Loucy (cell line): Measurements from ENCODE around the gene ADGRL1.
"Not testable (repeated sequence)": the region's sequence is repeated elsewhere in the genome, so short reads cannot be mapped to it uniquely, and the experiment has no call there.

Source experiments
- H2AFZ ChIP-seq: fragments of 200-600 bp; sonication (generic); 2 replicates; pipeline ENCODE4 v1.6.0; 2016; ENCODE audit warnings: antibody characterized with exemption, mild to moderate bottlenecking, low read length, moderate library complexity
- H3F3A ChIP-seq: fragments of 200-600 bp; 2 replicates; pipeline ENCODE4 v1.6.0; 2016; ENCODE audit warnings: antibody characterized with exemption, low read depth, mild to moderate bottlenecking
- H3K27me3 ChIP-seq: fragments of 200-600 bp; sonication (generic); 2 replicates; pipeline ENCODE4 v1.6.1; 2014; ENCODE audit warnings: low read length, mild to moderate bottlenecking; ENCODE audit not compliant: insufficient read depth, poor library complexity, severe bottlenecking
- H3K36me3 ChIP-seq: fragments of 200-600 bp; sonication (generic); 2 replicates; pipeline ENCODE4 v1.6.1; 2016; ENCODE audit warnings: low read length; ENCODE audit not compliant: insufficient read depth
- H3K4me1 ChIP-seq: fragments of 200-600 bp; sonication (generic); 2 replicates; pipeline ENCODE4 v1.5.1; 2014; ENCODE audit warnings: low read length, mild to moderate bottlenecking; ENCODE audit not compliant: insufficient read depth, poor library complexity, severe bottlenecking
- H3K4me2 ChIP-seq: fragments of 200-600 bp; sonication (generic); 2 replicates; pipeline ENCODE4 v1.6.0; 2014; ENCODE audit warnings: antibody characterized with exemption, low read length, low read depth, mild to moderate bottlenecking; ENCODE audit not compliant: poor library complexity, severe bottlenecking
- H3K4me3 ChIP-seq: fragments of 200-600 bp; sonication (generic); 2 replicates; pipeline ENCODE4 v1.5.1; 2014; ENCODE audit warnings: low read length, mild to moderate bottlenecking, mixed read lengths; ENCODE audit not compliant: poor library complexity, severe bottlenecking
- H3K79me2 ChIP-seq: fragments of 200-600 bp; sonication (generic); 2 replicates; pipeline ENCODE4 v1.6.1; 2014; ENCODE audit warnings: low read length; ENCODE audit not compliant: insufficient read depth
- H3K9ac ChIP-seq: fragments of 200-600 bp; sonication (generic); 2 replicates; pipeline ENCODE4 v1.6.0; 2014; ENCODE audit warnings: mild to moderate bottlenecking, low read depth, low read length, moderate library complexity; ENCODE audit not compliant: poor library complexity, severe bottlenecking
- H3K9me2 ChIP-seq: fragments of 200-600 bp; sonication (generic); replicated peaks from 2 replicates; pipeline ENCODE4 v1.6.1; 2016; ENCODE audit warnings: low read depth, low read length, mixed read lengths
- H3K9me3 ChIP-seq: fragments of 200-600 bp; sonication (generic); 2 replicates; pipeline ENCODE4 v1.6.1; 2014; ENCODE audit warnings: mild to moderate bottlenecking, antibody characterized with exemption, low read length, low read depth; ENCODE audit not compliant: insufficient read depth
- H4K20me1 ChIP-seq: fragments of 200-600 bp; sonication (generic); 2 replicates; pipeline ENCODE4 v1.6.0; 2014; ENCODE audit warnings: antibody characterized with exemption, low read length, mild to moderate bottlenecking; ENCODE audit not compliant: insufficient read depth, poor library complexity, severe bottlenecking
- CTCF ChIP-seq: fragments of 200-600 bp; sonication (generic); conservative IDR thresholded peaks from 2 replicates; pipeline ENCODE4 v1.5.1; 2014; ENCODE audit warnings: mild to moderate bottlenecking, antibody characterized with exemption, low read length
- EZH2phosphoT487 ChIP-seq: fragments of 200-600 bp; IDR thresholded peaks from 2 replicates; pipeline ENCODE4 v1.6.1; 2018; ENCODE audit warnings: antibody characterized with exemption, mild to moderate bottlenecking, moderate library complexity, borderline replicate concordance

Gene ADGRL1

DNA sequence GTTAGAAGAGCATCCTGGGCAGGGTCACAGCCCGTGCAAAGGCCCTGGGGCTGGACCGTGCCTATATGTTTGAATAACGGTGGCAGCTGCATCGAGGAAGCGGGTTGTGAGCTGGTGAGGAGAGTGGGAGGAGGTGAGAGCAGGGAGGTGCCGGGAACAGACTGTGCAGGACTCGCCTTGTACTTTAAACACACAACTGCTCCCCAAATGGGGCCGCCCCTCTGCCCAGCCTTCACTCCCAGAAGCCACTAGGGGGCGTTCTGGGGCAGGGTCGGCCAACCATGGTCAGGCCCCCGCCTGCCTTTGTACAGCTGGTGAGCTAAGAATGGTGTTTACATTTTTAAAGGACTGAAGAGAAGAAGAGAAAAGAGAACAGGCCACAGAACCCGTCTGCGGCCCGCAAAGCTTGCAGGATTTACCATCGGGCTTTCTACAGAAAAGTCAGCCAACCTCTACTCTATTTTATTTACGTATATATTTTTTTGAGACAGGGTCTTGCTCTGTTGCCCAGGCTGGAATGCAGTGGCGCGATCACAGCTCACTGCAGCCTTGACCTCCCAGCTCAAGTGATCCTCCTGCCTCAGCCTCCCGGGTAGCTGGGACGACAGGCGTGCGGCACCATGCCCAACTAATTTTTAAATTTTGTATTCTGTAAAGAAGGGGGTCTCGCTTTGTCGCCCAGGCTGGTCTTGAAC, 5.7 kb downstream of the ADGRL1 start:
- H3K4me3 ChIP-seq, H3K9ac ChIP-seq, H2AFZ ChIP-seq, H3K9me3 ChIP-seq, H3K36me3 ChIP-seq, H3K27me3 ChIP-seq, H3F3A ChIP-seq, H3K9me2 ChIP-seq, H3K4me2 ChIP-seq, H4K20me1 ChIP-seq, H3K4me1 ChIP-seq: not testable (repeated sequence)
- TF ChIP-seq CTCF = peak; percentile 67
- peaks cover 51% of the 10 kb centered on the region; the same call in 1 of the 2 replicates for H3K79me2 ChIP-seq

DNA sequence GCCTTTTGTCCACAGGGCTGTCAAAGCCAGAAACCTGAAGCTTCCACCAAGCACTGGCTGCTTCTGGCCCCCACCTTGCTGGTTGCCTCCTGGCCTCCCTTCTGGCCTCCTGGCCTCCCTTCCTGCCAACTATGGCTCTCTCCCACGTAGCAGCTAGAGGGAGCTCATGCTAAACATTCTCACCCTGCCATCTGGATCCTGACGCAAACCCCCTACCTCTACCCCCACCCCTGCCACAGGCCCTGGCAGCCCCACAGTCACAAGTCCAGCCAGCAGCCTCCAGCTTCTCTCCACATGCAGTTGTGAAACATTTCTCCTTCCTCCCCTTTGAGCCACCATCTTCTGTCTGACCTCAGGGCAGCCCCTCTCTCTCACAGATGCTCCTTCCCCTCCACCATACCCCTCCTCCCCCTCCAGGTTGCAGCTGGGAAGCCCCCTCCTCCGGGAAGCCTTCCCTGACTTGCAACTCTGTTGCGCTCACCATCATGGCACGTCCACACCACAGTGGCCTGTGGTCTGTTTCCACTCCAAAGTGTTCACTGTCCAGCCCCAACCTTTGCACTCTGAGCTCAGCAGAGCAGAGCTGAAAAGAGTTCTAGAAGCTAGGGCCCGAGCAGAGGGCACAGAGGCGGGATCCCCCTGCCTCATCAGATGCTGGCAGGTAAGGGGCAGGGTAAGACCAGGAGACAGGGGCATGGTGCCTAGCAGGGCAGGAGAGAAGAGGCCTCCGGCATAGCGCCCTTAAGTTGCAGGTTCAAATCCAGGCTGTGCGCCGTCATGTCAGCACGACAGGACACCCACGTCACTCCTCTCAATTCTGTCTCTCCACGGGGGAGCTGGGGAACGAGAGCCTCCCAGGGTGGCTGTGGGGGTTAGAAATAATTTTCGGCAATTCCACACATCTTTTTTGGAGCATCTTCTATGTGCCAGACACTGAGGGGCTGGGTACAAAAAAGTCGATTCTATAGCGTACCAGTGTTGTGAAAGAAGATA, 7.3 kb downstream of the ADGRL1 start:
- Histone ChIP-seq H3K27me3 (no peaks in the 10 kb centered on the region), H3K36me3 (no peaks in the 10 kb centered on the region), H3F3A (no peaks in the 10 kb centered on the region), H3K9ac (no peak overlapping the region), H3K9me2 (no peaks in the 10 kb centered on the region), H3K79me2 (peaks cover 50% of the 10 kb centered on the region; the same call in 1 of the 2 replicates), H3K4me2 (no peak overlapping the region), H2AFZ (no peak overlapping the region), H3K4me1 (no peaks in the 10 kb centered on the region), H3K9me3 (no peaks in the 10 kb centered on the region), H4K20me1 (no peaks in the 10 kb centered on the region), H3K4me3 (no peak overlapping the region)
- TF ChIP-seq CTCF (peak; percentile 42), EZH2phosphoT487 (no peak)

GRCh38 chr19:14197882-14198281, 8.1 kb downstream of the ADGRL1 start:
- Histone ChIP-seq H3F3A (no peaks in the 10 kb centered on the region), H2AFZ (no peak overlapping the region), H3K4me3 (no peak overlapping the region), H3K27me3 (no peaks in the 10 kb centered on the region), H3K9me3 (no peaks in the 10 kb centered on the region), H3K9me2 (no peaks in the 10 kb centered on the region), H3K4me1 (no peaks in the 10 kb centered on the region), H3K79me2 (peaks cover 43% of the 10 kb centered on the region; the same call in 1 of the 2 replicates), H4K20me1 (no peaks in the 10 kb centered on the region), H3K4me2 (no peak overlapping the region), H3K9ac (no peak overlapping the region), H3K36me3 (no peaks in the 10 kb centered on the region)
- TF ChIP-seq CTCF (no peak), EZH2phosphoT487 (no peak)

GRCh38 chr19:14197288-14197687, 8.7 kb downstream of the ADGRL1 start:
- not testable (repeated sequence) for H3K27me3 ChIP-seq, H3K36me3 ChIP-seq, H3K4me1 ChIP-seq, H3K4me2 ChIP-seq, H3K9me3 ChIP-seq, H3K4me3 ChIP-seq, H4K20me1 ChIP-seq, H2AFZ ChIP-seq, H3K9ac ChIP-seq, H3F3A ChIP-seq, H3K9me2 ChIP-seq
- H3K79me2 ChIP-seq = peaks cover 39% of the 10 kb centered on the region; the same call in 1 of the 2 replicates
